ENCODE data around the gene TSSC4.
"Not testable (repeated sequence)": the region's sequence is repeated elsewhere in the genome, so short reads cannot be mapped to it uniquely, and the experiment has no call there.

The TSSC4 gene

GRCh38 chr11:2363577-2364370, 36.8 kb upstream of the TSSC4 start:
- ChIA-PET POLR2A (no interaction called here), CTCF (no interaction called here)
- no peak for DNase-seq (ENCODE audit: low read depth, low spot score)
- TF ChIP-seq CTCF (IDR thresholded peaks at IDR 0.05; ENCODE audit: insufficient read depth, low read length, missing control alignments), result no peak
- H3K4me3 ChIP-seq (ENCODE audit: low read depth, low read length), result no peak overlapping the region

GRCh38 chr11:2364386-2364785, 36.2 kb upstream of the TSSC4 start:
- H3K4me3 ChIP-seq (ENCODE audit: low read depth, low read length); CTCF ChIA-PET; POLR2A ChIA-PET; DNase-seq (ENCODE audit: low read depth, low spot score): not testable (repeated sequence)

GRCh38 chr11:2365571-2366210, 34.9 kb upstream of the TSSC4 start:
- H3K4me3 ChIP-seq (ENCODE audit: low read depth, low read length), result no peak overlapping the region
- TF ChIP-seq CTCF (IDR thresholded peaks at IDR 0.05; ENCODE audit: insufficient read depth, low read length, missing control alignments), result no peak
- POLR2A ChIA-PET, result no interaction called here
- CTCF ChIA-PET, result no interaction called here
- DNase-seq (ENCODE audit: low read depth, low spot score), result no peak

GRCh38 chr11:2366276-2366675, 34.3 kb upstream of the TSSC4 start:
- ChIA-PET POLR2A (no interaction called here), CTCF (interaction anchor here (1.5 kb wide), 1 partner anchor 165 kb away, joined by 4 read pairs; no protein-coding TSS in a partner anchor)
- no peak for TF ChIP-seq CTCF (IDR thresholded peaks at IDR 0.05; ENCODE audit: insufficient read depth, low read length, missing control alignments)
- DNase-seq (ENCODE audit: low read depth, low spot score), result no peak
- H3K4me3 ChIP-seq (ENCODE audit: low read depth, low read length), result no peak overlapping the region

- ChIA-PET CTCF (interaction anchor here (1.5 to 1.7 kb wide), 2 partner anchors 54 to 165 kb away, joined by 4 to 5 read pairs; no protein-coding TSS in a partner anchor), POLR2A (interaction anchor here (1.3 kb wide), 1 partner anchor 10 kb away, joined by 5 read pairs; the partner anchor contains the start of gene CD81)
- no peak for DNase-seq (ENCODE audit: low read depth, low spot score)
- no peak for TF ChIP-seq CTCF (IDR thresholded peaks at IDR 0.05; ENCODE audit: insufficient read depth, low read length, missing control alignments)
- H3K4me3 ChIP-seq (ENCODE audit: low read depth, low read length), result no peak overlapping the region
These were observed 33.8 kb upstream of the TSSC4 start for GRCh38 chr11:2366733-2367132.

GRCh38 chr11:2367266-2368160, 33.0 kb upstream of the TSSC4 start:
- TF ChIP-seq CTCF (IDR thresholded peaks at IDR 0.05; ENCODE audit: insufficient read depth, low read length, missing control alignments), result no peak
- ChIA-PET POLR2A (interaction anchor here (1.1 to 1.3 kb wide), 2 partner anchors 9 to 10 kb away, joined by 3 to 5 read pairs; partner anchors contain the start of gene CD81), CTCF (interaction anchor here (1.5 to 1.7 kb wide), 2 partner anchors 53 to 164 kb away, joined by 4 to 5 read pairs; no protein-coding TSS in a partner anchor)
- DNase-seq (ENCODE audit: low read depth, low spot score), result no peak
- no peak overlapping the region for H3K4me3 ChIP-seq (ENCODE audit: low read depth, low read length)
